NT2/D1 (cell line): Measurements from ENCODE around the gene U2AF1L4.

Experiments
- SUZ12 ChIP-seq: IDR thresholded peaks from 2 replicates; pipeline ENCODE4 v1.6.1; 2011; ENCODE audit not compliant: insufficient read length, insufficient read depth; ENCODE audit errors: extremely low read depth
- ZNF274 ChIP-seq: IDR thresholded peaks from 2 replicates; pipeline ENCODE4 v1.6.1; 2011; ENCODE audit warnings: mild to moderate bottlenecking, low read depth, low read length

DNA sequence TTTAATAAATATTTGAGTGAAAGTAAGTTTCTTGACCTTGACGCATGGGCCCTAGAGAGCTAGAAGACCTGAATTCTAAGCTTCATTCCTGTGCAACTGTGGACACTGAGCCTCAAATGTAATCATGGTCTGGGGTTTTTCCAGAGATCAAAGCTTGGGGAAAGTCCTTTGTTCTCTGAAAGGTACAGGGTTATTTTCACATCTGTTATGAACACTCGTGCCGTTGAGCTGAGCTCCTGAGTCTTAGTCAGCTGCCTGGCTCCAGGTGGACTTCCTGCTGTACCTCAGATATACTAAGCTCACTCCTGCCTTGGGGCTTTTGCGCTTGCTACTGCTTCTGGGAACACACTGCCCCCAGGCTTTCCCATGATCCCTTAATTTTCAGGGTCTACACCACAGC lies 48.4 kb downstream of the U2AF1L4 start:
- TF ChIP-seq ZNF274 (no peak), SUZ12 (no peak)
